ENCODE measurements around the gene ANXA6.

The ANXA6 gene

DNA sequence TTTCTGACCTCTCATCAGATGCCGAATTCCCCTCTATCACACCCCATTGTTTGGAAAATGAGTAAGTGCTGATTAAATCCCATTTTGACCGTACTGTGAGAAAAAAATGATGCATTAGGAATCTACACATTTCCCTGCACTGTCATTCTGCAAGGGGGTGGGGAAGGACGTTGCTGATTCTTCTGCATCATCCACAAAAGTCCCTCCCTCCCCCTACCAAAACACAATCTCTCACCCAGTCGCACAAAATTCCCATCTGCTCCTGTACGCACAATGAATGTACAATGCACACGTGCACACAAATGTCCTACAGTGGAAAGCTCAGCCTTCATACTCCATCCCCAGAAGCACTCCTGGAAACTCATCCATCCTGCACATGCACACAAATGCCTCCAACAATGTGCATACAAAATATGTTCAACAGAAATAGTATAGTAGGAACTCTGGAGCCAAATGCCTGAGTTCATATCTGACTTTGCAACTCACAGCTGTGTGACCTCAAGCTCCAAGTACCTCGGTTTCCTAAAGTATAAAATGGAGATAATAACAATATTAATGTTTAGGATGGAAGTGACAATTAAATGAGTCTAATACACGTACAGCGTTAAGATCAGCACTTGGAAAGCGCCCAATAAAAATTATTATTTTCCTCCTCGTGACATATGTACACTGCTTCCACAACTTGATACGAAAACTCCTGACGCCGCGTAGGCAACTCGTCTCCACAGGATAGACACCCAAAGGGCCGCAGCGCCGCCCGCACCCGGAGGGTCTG, 77.6 kb downstream of the ANXA6 start:
- DNase-seq: no peak

DNA sequence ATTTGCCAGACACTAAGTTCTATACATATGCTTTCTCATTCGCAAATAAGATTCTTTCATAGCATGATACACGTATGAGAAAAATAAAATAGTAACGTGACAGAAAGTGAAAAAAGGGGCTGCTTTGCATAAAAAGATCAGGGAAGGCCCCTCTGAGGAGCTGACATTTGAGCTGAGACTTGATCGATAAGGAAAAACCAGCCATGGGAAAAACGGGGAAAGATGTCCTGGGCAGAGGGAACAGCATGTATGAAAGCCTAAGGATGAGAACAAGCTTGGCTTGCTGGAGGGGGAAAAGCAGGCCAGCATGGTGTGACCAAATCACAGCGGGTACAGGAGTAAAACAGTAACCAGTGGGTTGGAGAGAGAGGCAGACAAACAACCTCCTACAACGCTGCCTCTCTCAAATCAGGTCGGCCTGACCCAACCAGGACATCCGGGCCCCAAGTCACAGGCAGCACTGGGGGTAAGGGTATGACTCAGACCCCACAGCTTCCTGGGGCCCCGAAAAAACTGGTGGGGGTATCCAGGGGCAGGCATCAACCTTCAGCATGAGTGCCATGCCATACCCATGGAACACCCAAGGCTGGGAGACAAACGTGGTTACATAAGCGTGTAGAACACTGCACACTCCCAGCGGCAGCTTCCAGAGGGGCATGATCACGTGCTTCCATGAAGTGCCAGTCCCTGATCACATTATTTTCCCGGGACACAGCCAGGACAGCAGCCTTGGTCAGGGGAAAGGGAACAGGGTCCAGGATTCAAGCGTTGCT, 78.9 kb downstream of the ANXA6 start:
- DNase-seq: peak in 1 of 2 donors; percentile 55

DNA sequence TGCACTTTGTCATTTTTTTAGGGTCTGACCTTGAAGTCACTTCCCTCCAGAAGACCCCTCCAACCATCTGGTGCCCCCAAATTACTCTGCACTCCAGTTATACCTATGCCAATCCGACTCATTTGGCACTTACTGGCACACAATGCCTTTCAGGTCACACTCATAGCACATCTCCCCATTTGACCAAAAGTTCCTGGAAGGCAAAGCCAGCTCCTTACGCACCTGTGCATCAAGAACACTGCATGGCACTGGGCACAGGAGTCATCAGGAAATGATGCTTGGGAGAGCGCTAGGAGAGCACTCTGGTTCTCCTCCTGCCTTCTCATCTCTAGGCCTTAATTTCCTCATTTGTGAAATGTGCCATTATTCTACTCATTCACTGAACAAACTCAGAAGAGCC, 79.6 kb downstream of the ANXA6 start:
- no peak for DNase-seq

DNA sequence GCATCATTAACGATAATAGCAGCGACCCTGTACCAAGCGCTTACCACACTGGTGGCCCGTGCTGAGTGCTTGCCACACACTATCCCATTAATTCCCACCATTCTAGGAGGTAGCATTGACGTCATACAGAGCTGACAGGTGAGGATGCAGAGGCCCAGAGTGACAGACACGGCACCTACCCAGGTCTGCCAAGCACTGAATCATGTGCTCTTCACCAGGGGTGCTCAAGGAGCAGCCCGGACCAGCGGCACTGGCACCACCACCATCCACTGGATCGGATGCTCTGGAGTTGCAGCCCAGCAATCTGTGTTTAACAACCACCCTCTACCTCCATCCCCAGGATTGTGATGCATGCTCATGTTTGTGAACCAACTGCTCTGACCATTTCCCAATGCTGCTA, 80.2 kb downstream of the ANXA6 start:
- no peak for DNase-seq

DNA sequence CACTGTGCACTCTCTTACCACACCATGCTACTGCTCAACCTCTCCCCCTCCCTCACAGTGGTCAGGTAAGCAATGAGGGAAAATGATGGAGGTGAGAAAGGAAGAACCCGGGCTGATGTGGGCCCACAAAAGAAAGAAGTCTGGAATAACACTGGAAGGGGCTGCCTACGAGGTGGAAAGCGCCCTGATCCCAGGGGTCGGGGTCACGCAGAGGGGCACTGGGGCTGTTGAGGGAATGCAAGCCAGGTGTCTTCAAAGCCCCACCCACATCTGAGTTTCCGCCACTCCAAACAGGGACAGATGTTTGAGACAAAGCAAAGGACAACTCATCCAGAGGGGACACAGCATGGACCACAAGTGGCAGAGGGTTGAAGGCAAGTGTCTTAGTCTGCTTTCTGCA, 81.0 kb downstream of the ANXA6 start:
- no peak for DNase-seq

DNA sequence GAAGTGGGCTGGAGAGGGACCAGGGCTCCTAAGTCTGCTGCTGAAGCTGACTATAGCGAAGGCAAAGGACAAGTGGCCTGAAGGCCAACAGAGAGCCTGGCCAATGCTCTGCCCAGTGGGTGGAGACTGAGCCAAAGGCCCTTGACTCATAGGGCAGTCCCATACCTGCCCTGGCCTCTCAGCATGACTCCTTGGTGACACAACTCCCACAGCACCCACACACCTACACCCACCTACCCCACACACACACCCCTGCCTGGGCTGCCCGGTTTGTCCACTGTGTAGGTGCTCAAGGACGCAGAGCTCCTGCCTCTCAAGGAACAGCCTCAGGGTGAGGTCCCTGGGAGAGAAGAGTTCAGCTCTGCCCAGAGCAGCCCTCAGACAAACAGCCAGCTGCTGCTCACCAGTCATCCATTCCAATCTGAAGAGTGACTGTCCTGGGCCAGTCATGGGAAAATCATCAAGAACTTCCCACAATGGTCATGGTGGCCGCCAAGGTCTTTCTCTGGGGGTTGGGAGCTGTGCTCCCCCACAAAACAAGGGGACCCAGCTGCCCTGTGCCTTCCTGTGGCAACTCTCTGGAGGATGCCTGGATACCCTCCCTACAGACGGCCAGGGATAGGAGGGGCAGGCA, 81.8 kb downstream of the ANXA6 start:
- no peak for DNase-seq

DNA sequence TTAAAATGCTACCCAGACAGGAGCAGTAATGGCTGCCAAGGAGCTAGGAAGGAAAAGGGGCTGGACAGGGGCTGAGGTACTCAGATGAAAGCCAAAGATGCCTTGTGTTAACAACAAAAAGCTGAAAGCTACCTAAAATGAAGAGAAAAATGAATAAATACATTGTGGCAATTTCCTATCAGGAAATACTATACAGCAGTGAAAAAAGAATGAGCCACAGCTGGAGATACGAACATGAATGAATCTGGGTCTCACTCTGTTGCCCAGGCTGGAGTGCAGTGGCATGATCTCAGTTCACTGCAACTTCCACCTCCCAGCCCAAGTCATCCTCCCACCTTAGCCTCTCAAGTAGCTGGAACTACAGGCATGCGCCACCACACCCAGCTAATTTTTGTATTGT, 83.0 kb downstream of the ANXA6 start:
- DNase-seq: no peak

DNA sequence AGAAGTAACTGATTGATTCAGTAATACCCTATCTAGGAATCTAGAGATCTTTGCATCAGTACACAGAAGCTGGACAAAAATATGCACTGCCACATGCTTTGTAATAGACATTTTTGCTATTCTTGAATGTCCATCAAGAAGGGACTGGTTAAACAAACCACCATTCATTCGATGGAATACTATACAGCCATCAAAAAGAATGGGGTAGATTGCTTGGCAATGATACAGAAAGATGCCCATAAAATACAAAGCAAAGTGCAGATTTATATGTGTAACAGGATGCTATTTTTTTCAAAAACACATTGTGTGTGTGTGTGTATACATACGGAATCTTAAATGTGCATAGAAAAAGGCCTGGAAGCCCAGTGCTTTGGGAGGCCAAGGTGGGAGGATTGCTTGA, 84.3 kb downstream of the ANXA6 start:
- no peak for DNase-seq

DNA sequence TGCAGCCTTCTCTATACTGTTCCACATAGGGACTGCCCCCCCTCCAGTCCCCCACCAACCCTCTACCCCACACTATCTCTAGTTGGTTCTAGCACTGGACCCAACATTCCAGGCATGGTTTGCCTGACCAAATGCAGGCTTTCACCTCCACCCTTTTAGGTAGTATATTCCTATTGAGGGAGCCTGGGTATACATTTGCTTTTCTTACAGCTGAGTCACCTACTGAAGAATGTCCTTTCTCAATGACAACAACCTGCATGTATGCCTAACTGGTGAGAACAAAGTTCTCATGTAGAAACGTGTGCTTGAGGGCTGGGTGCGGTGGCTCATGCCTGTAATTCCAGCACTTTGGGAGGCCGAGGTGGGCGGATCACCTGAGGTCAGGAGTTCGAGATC, 85.0 kb downstream of the ANXA6 start:
- DNase-seq: no peak

DNA sequence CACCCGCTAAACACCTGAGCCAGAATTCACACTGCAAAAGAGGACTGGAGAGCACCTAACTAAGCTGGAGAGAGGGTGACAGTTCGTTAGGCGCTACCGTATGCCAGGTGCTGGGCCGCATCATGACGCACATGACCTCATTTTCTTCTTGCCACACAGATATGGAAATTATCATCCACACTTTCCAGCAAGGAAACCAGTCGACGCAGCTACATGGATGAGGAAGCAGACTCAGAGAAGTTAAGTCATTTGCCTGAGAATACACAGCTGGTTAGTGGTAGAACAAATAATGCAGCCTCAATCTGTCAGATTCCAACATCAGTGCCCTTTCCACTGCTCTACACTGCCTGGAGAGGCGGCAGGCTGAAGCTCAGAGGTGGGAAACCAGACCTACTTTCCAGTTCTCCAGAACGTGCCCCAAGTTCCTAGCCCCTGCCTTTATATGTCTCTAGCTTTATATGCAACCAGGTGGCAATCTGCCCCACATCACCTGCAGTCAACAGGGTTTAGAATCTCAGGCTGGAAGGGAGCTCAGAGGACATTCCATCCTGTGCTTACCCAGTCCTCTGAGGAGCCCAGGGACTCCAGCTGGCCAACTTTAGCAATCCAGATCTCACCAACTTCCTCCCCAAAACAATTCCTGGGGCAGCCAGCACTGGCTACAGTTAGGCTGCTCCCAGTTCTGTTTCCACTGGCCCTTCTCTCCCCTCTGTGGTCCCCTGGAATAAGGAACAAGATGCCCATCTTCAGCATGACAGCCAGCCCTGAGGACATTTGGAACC, 85.5 kb downstream of the ANXA6 start:
- DNase-seq: no peak

DNA sequence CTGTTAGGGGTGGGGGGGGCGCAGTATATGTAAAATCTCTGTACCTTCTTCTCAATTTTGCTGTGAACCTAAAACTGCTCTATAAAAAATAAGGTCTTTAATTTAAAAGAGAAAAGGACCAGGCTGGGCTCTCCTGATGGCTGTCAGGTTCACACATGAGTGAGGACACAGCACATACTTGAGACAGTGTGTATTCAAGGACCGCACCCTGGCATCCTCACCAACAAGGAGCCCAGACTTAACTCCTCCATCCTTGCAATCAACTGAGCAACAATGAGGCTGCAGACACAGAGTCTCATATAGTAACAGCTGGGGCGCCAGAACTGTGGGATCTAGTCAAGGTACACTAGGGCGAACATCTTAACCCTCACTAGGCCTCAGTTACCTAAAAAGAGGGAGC, 86.6 kb downstream of the ANXA6 start:
- DNase-seq: no peak

DNA sequence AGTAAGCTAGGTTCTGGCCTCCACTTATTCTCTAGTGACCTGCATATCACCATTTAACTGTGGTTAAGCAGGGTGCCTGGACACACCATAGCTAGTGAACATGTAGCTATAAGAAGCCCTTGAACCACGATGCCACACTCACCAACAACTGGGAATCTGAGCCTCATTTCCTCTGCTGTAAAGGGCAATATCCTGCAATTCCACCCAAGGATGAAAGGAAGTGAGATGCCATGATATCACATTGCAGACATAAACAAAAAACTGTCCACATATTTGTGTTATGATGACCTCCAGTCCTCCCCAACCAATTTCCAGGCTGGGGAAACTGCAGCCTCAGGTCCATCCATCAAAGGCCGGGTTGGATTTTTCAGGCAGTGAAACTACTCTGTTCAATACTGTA, 87.1 kb downstream of the ANXA6 start:
- no peak for DNase-seq

DNA sequence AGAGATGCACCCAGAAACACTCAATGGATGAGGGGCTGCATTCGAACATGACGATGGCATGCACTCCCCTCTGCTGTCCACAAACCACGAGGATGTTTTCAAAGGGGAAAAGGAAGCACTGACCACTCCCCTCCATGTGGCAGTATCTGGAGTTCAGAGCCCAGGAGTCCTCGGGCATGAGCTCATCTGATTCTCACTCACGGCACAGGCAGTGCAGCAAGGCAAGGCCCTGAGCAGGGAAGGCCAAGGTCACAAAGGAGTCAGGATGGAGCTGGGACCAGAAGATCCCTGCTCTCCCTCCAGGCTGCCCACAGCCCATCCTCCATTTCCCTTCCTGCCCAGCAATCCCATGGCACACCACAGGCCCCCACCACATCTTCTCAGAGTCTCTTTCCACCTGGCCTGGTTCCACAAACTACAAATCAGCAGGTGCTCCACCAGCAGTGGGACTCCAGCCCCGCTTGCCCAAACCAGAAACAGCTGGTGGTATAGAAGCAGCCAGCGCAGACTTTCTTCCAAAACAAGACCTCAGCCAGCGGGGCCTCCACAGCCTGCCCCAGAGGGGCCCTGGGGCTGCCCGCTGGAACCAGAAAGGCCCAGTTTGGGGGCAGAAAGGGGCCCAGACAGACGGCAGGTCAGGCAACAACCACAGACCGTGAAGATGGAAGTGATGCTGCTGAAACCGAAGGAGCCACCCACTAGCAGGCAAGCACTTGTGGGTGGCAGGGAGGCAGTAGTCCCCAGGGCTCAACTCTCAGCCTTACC, 89.0 kb downstream of the ANXA6 start:
- no peak for DNase-seq

DNA sequence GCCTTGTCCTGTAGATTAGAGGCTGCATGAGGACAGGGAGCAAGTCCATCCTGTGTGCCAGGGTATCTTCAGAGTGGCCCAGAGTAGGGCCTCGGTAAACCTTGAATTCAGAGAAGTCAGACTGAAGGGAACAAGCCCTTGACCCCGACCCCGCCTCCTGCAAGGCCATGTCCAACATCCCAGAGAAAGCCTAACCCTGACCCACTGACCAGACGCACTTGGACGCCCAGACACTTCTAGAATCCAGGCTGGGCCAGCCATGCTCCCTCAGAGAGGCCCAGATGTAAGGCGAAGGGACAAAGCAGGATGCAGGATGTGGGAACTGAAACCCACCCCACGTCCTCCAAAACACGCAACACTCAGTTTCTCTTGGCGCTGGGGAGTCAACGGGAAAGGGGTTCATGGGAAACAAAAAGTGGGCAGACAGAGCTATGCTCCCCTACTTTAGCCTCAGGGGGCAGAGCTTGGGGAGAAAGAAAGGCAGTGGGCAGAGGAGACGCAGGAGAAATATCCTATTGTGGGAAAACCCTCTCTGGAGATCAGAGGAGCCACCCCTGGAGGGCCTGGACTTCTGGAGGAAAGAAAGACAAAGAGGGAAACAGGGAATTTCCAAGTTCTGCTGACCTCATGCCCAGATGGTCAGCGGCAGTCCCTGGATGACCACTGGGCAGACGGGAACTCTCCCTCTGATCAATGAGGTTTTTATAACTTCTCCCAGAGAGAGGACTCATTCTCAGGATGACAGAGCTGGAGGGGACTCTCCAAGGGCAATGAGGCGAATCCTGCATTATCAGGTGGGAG, 89.7 kb downstream of the ANXA6 start:
- DNase-seq: no peak

DNA sequence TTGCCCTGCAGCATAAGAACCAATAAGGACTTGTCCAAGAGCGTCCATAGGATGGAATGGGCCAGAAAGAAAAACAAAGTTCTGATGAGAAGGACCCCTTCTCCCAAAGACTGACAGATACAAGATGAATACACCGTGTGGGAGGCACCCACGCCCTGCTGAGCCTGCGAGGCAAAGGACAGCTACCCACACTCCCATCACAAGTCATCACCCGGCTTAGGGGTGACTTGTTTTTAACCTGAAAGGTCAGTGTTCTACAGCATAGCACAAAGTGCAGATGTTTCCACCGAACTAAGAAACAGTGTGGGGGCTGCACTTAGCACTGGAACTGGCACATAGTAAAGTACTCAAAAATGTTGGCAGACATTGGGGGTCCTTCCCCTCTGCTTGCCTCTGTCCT, 90.7 kb downstream of the ANXA6 start:
- no peak for DNase-seq

DNA sequence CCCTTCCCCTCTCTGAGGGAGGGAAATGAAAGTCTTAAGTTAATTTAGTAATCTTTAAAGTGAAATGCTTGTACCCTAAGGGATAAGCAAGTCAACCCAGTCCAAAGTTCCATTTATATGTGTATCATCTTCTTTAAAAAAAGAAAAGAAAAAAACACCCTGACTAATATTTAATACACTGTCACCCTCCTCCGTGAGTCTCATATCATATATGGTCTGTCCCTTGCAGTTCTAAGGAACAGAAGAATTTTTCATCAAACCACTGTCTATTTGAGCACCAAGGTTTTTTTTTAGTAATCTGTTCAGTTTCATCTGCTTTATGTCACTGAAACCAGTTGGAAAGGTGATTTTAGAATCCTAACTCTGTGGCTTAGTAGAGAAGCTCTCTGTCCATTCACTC, 92.0 kb downstream of the ANXA6 start:
- DNase-seq: no peak

DNA sequence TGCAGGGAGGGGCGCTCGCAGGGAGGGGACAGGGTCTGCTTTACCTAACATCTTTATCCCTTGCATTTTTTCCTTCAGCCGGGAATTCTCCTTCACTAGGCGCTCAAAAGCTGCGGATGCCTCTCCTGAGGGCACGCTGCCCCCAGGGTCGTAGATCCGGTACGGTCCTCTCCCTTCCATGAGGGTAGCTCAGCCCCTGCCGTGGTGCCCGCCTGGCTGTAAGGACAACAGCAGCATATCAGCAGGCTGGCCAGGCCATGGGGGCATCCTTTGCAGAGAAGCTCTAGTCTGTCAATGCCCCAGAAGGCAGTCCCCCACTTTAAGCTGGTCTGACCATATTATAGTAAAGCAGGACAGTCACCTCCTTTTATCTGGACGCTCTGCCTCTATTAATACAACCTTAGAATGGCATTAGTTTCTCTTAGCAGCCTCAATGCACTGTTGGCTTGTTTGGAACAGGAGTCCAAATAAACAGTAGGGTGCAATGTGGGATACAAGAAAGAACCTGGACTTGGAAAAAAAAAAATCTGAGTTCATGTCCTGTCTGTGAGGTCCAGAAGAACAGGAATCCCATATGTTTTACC, 92.6 kb downstream of the ANXA6 start:
- no peak for DNase-seq

DNA sequence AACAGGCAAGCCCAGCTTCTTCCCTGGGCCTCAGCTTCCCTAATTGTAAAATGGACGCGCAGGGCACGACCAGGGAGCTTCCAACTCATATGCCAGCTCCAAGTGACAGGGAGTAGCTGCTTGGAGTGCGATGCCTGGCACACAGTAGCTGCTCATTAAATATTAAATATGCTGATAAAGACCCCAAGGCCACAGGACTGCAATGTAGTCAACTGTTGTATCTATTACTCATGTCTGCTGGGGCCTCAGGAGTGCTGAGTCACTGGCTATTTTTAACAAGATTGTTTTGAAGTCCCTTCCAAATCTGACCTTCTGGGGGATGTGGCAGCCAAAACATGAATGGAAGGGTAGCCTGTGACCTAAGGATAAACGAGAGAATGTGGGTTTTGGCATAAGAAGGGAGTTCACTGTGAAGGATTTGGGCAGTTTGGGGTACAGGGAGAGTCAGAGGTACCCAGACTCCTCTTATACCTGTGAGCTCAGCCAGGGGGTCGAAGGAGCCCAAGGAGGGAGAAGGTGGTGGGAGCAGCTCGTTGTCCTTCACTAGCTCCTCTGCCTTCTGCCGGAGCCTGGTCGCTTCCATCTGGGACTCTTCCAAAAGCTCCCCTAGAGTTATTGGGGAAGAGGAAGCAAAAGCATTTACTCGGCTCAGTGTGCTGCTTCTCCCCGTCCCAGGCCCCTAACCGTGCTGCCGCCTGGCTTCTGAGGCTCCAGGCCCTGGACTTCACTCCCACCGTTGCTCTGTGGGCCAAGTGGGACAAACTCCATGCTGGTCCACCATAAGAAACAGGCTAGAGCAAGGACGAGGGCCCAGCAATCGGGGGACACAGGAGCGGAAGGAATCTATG, 94.2 kb downstream of the ANXA6 start:
- DNase-seq: peak in 1 of 2 donors; percentile 62

DNA sequence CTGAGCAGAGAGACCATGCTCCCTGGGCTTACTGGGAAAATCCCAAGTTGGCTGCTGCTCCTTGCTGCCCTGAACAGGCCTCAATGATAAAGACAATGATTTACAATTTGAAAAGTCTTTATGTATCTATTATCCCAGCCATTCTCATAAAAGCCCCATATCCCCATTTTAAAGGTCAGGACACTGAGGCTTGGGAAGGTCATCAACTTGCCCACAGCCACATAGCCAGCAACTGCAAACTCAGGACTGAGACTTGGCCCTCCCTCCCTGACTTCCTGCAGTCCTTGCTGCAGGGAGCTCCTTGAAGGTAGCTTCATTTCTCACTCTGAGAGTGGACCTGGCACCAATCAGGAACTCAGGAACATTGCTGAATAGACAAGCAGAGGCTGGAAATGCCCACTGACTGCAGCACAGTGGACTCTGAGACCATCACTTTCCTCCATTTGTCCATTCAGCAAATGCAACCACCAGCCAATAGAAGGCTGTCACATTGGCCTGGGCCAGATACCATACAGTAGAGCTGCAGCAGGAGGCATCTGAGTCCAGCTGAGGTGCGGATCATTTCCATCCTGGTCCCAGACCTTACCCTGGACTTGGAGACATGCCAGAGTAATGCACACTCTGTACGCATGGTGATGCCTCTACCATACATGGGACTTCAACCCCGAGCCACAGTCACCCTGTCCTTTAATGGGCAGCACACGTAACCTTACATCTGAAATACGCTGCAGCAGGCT, 95.0 kb downstream of the ANXA6 start:
- DNase-seq: no peak

DNA sequence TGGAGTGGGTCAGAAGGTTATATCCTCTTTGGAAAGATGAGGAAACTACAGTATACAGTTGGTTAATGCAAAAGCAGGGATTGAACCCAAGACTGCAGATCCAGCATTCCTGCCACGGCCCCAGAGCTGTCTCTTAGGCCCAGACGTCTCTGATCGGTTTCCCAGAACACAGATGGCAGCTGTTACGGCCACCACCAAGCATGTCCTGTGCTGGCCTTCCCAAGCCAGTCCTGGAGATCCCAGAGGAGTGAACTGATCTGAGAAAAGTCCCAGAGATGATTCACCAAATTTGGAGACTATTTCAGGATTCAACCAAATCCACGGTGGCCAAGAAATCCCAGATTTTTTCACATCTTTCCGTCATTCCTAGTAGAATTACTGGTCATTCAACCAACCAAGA, 96.8 kb downstream of the ANXA6 start:
- no peak for DNase-seq

Measured in bone marrow (tissue), 2 donors.